ENCODE results near the gene DPP7. TPM values are rescaled to one million over a fixed set of nuclear protein-coding genes. Genes with fewer than 3 reads are reported as not detected.

DPP7 gene
- total RNA-seq, 2 experiments from 2014 or later, result 154 to 182 TPM

GRCh38 chr9:137110911-137111787 is 3.4 kb downstream of the DPP7 start:
- no TSS peak for BruUV-seq (replicated peaks)

GRCh38 chr9:137110147-137110910 is 4.2 kb downstream of the DPP7 start:
- Histone ChIP-seq H3K4me2 (ENCODE audit: low read length) (no peak overlapping the region), H4K20me1 (ENCODE audit: insufficient read depth, low read length) (no peaks in the 10 kb centered on the region), H3K36me3 (ENCODE audit: insufficient read depth, low read length) (peaks cover 72% of the 10 kb centered on the region), H2AFZ (ENCODE audit: low read length) (no peak overlapping the region), H3K4me3 (ENCODE audit: low read depth, low read length, poor library complexity, severe bottlenecking) (no peak overlapping the region), H3K79me2 (ENCODE audit: insufficient read depth, low read depth, low read length) (no peaks in the 10 kb centered on the region), H3K9me2 (ENCODE audit: insufficient read depth, low read length) (no peaks in the 10 kb centered on the region), H3K4me1 (ENCODE audit: insufficient read depth, low read length, poor library complexity, severe bottlenecking) (peaks cover 14% of the 10 kb centered on the region), H3K27ac (ENCODE audit: low read depth, low read length, poor library complexity, severe bottlenecking) (no peak overlapping the region), H3K9me3 (ENCODE audit: low read length) (no peaks in the 10 kb centered on the region)
- POLR2A ChIA-PET, result no interaction called here
- intact Hi-C loops (cut with micrococcal nuclease; ENCODE audit: unreplicated experiment), result no loop called here
- TF ChIP-seq, protein P1, sequence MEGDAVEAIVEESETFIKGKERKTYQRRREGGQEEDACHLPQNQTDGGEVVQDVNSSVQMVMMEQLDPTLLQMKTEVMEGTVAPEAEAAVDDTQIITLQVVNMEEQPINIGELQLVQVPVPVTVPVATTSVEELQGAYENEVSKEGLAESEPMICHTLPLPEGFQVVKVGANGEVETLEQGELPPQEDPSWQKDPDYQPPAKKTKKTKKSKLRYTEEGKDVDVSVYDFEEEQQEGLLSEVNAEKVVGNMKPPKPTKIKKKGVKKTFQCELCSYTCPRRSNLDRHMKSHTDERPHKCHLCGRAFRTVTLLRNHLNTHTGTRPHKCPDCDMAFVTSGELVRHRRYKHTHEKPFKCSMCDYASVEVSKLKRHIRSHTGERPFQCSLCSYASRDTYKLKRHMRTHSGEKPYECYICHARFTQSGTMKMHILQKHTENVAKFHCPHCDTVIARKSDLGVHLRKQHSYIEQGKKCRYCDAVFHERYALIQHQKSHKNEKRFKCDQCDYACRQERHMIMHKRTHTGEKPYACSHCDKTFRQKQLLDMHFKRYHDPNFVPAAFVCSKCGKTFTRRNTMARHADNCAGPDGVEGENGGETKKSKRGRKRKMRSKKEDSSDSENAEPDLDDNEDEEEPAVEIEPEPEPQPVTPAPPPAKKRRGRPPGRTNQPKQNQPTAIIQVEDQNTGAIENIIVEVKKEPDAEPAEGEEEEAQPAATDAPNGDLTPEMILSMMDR (conservative IDR thresholded peaks at IDR 0.05; ENCODE audit: low read length), result no peak
- no peak for TF ChIP-seq EZH2phosphoT487 (IDR thresholded peaks at IDR 0.05; ENCODE audit: borderline replicate concordance, low read depth, low read length)
- no peak for DNase-seq (ENCODE audit: low spot score)
- CTCF ChIA-PET (ENCODE audit: unreplicated experiment), result no interaction called here
- no TSS peak for BruUV-seq (replicated peaks)

More at GRCh38 chr9:137110911-137111787, 3.4 kb downstream of the DPP7 start:
- ChIA-PET CTCF (ENCODE audit: unreplicated experiment) (no interaction called here), POLR2A (interaction anchor here (0.6 kb wide), 1 partner anchor 871 kb away, joined by 3 read pairs; no protein-coding TSS in a partner anchor)
- Histone ChIP-seq H3K9me2 (ENCODE audit: insufficient read depth, low read length) (no peaks in the 10 kb centered on the region), H2AFZ (ENCODE audit: low read length) (no peak overlapping the region), H3K79me2 (ENCODE audit: insufficient read depth, low read depth, low read length) (no peaks in the 10 kb centered on the region), H3K27ac (ENCODE audit: low read depth, low read length, poor library complexity, severe bottlenecking) (no peak overlapping the region), H4K20me1 (ENCODE audit: insufficient read depth, low read length) (no peaks in the 10 kb centered on the region), H3K4me3 (ENCODE audit: low read depth, low read length, poor library complexity, severe bottlenecking) (no peak overlapping the region), H3K4me1 (ENCODE audit: insufficient read depth, low read length, poor library complexity, severe bottlenecking) (peaks cover 18% of the 10 kb centered on the region), H3K36me3 (ENCODE audit: insufficient read depth, low read length) (peaks cover 64% of the 10 kb centered on the region), H3K9me3 (ENCODE audit: low read length) (no peaks in the 10 kb centered on the region), H3K4me2 (ENCODE audit: low read length) (no peak overlapping the region)
- TF ChIP-seq, protein P1 (conservative IDR thresholded peaks at IDR 0.05; ENCODE audit: low read length), result no peak
- TF ChIP-seq EZH2phosphoT487 (IDR thresholded peaks at IDR 0.05; ENCODE audit: borderline replicate concordance, low read depth, low read length), result no peak
- intact Hi-C loops (cut with micrococcal nuclease; ENCODE audit: unreplicated experiment), result no loop called here
- DNase-seq (ENCODE audit: low spot score), result no peak

Measured in OCI-LY7 (cell line).